ENCODE data around the gene SLC7A5. TPM values are rescaled to one million over a fixed set of nuclear protein-coding genes. Genes with fewer than 3 reads are reported as not detected.
"Not testable (repeated sequence)": the region's sequence is repeated elsewhere in the genome, so short reads cannot be mapped to it uniquely, and the experiment has no call there.

The SLC7A5 gene
- total and polyA plus RNA-seq, 2 donors, result 4.3 to 6.6 TPM

DNA sequence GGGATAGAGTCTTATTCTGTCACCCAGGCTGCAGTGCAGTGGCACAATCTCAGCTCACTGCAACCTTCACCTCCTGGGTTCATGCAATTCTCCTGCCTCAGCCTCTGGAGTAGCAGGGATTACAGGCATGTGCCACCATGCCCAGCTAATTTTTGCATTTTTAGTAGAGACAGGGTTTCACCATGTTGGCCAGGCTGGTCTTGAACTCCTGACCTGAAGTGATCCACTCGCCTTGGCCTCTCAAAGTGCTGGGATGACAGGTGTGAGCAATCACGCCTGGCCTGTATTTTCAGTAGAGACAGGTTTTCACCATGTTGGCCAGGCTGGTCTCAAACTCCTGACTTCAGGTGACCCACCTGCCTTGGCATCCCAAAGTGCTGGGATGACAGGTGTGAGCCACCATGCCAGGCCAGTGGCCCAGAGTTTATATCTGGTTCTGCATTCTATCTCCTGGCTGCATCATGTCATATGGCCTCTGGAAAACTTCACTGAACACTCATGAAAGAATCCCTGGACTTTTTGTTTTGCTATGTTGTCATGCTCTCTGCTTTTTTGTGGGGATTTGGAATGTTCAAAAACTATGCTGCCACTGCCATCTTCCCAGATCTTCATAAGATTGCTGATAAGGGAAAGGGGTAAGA is 81.7 kb downstream of the SLC7A5 start:
- DNase-seq (ENCODE audit: low read depth in 6 of 9, low spot score in 9 of 9); H3K36me3 ChIP-seq (ENCODE audit: control insufficient read depth in 2 of 2, insufficient read depth in 2 of 2, low read length in 1 of 2); H3K27ac ChIP-seq (ENCODE audit: low read depth in 1 of 2, low read length in 1 of 2); H3K4me3 ChIP-seq (ENCODE audit: low read length in 2 of 2); H3K9me3 ChIP-seq (ENCODE audit: control insufficient read depth in 2 of 2, insufficient read depth in 1 of 2, low read length in 1 of 2); H3K4me1 ChIP-seq (ENCODE audit: control insufficient read depth in 2 of 2, insufficient read depth in 2 of 2, low read length in 2 of 2); H3K27me3 ChIP-seq (ENCODE audit: control insufficient read depth in 2 of 2, insufficient read depth in 1 of 2, low read length in 1 of 2): not testable (repeated sequence)
- WGBS, result 97% methylated on average over 2 of the region's 2 CpGs

- no peak overlapping the region for H3K27ac ChIP-seq (ENCODE audit: low read depth in 1 of 2, low read length in 1 of 2)
- DNase-seq (ENCODE audit: low read depth in 6 of 9, low spot score in 9 of 9), result no peak
- WGBS, result 93% methylated on average over 10 of the region's 10 CpGs
Measured at GRCh38 chr16:87784812-87785211, 84.5 kb downstream of the SLC7A5 start.

DNA sequence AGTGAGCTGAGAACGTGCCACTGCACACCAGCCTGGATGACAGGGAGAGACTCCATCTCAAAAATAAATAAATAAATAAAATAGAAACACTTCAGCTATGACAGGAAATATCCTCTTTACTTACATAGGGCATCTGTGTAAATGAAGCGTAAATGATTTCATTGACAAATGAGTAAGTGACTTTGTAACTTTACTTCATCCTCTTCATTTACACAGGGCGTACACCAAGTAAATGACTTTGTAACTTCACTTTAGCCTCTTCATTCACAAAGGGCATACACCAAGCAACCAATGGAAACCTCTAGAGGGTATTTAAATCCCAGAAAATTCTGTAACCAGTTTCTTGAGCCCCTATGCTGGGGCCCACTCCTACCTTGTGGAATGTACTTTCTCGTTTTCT is 87.3 kb downstream of the SLC7A5 start:
- H3K36me3 ChIP-seq (ENCODE audit: control insufficient read depth in 2 of 2, insufficient read depth in 2 of 2, low read length in 1 of 2), result no peaks in the 10 kb centered on the region

More at GRCh38 chr16:87784812-87785211, 84.5 kb downstream of the SLC7A5 start:
- Histone ChIP-seq H3K27me3 (ENCODE audit: control insufficient read depth in 2 of 2, insufficient read depth in 1 of 2, low read length in 1 of 2) (peaks cover 0 to under 1% of the 10 kb centered on the region in 2 donors), H3K4me3 (ENCODE audit: low read length in 2 of 2) (no peak overlapping the region), H3K36me3 (ENCODE audit: control insufficient read depth in 2 of 2, insufficient read depth in 2 of 2, low read length in 1 of 2) (no peaks in the 10 kb centered on the region), H3K4me1 (ENCODE audit: control insufficient read depth in 2 of 2, insufficient read depth in 2 of 2, low read length in 2 of 2) (peaks cover 16 to 17% of the 10 kb centered on the region in 2 donors), H3K9me3 (ENCODE audit: control insufficient read depth in 2 of 2, insufficient read depth in 1 of 2, low read length in 1 of 2) (no peaks in the 10 kb centered on the region)

DNA sequence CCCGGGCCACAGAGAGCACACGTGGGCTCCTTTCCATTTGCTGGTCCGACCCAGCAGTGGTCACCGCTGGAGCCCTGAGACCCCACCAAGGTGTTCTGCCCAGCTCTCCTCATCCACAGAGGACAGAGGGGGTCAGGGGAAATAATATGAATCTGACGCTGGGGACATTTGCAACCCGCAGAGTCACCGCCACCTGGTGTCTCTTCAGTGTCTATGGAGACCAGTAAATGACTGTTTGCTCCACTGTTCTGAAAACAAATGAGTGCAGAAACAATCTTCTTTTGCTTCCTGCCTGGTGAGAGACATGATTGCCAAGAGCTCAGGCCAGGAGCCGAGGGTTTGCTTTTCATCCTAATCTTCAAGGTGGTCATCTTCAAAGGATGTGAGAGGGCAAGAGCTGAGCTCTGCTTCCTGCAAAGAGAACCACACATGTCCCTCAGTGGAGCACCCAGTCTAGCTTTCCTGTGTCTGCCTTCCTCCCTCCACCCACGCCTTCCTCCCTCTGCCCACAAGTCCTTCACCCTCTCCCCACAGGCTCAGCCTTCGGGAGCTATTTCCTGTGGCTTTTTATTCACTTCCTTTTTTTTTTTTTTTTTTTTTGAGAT is 88.8 kb downstream of the SLC7A5 start:
- no peaks in the 10 kb centered on the region for H3K27me3 ChIP-seq (ENCODE audit: control insufficient read depth in 2 of 2, insufficient read depth in 1 of 2, low read length in 1 of 2)
- peak in 6 of 9 donors; percentile 40 to 78 (median 56) for DNase-seq (ENCODE audit: low read depth in 6 of 9, low spot score in 9 of 9)
- H3K27ac ChIP-seq (ENCODE audit: low read depth in 1 of 2, low read length in 1 of 2), result peak overlapping the region; percentile 36 to 72
- peaks cover 19 to 38% of the 10 kb centered on the region in 2 donors for H3K4me1 ChIP-seq (ENCODE audit: control insufficient read depth in 2 of 2, insufficient read depth in 2 of 2, low read length in 2 of 2)
- no peaks in the 10 kb centered on the region for H3K9me3 ChIP-seq (ENCODE audit: control insufficient read depth in 2 of 2, insufficient read depth in 1 of 2, low read length in 1 of 2)
- no peaks in the 10 kb centered on the region for H3K36me3 ChIP-seq (ENCODE audit: control insufficient read depth in 2 of 2, insufficient read depth in 2 of 2, low read length in 1 of 2)
- WGBS, result 42% methylated on average over 10 of the region's 10 CpGs
- H3K4me3 ChIP-seq (ENCODE audit: low read length in 2 of 2), result no peak overlapping the region

More for the DNA sequence above, 87.3 kb downstream of the SLC7A5 start:
- WGBS, result over 99% methylated on average over 4 of the region's 4 CpGs
- Histone ChIP-seq H3K27me3 (ENCODE audit: control insufficient read depth in 2 of 2, insufficient read depth in 1 of 2, low read length in 1 of 2) (no peaks in the 10 kb centered on the region), H3K27ac (ENCODE audit: low read depth in 1 of 2, low read length in 1 of 2) (no peak overlapping the region), H3K4me3 (ENCODE audit: low read length in 2 of 2) (no peak overlapping the region), H3K4me1 (ENCODE audit: control insufficient read depth in 2 of 2, insufficient read depth in 2 of 2, low read length in 2 of 2) (peaks cover 19 to 38% of the 10 kb centered on the region in 2 donors), H3K9me3 (ENCODE audit: control insufficient read depth in 2 of 2, insufficient read depth in 1 of 2, low read length in 1 of 2) (no peaks in the 10 kb centered on the region)
- no peak for DNase-seq (ENCODE audit: low read depth in 6 of 9, low spot score in 9 of 9)

Other genes with a start within 250 kb of the SLC7A5 start
- gene KLHDC4, start 103.5 kb downstream of the SLC7A5 start, total RNA-seq, result 30.0 TPM
- gene KLHDC4, start 103.5 kb downstream of the SLC7A5 start, polyA plus RNA-seq, result 58.3 TPM
- gene CA5A, start 67.0 kb upstream of the SLC7A5 start, total RNA-seq, result 0.09 TPM
- gene CA5A, start 67.0 kb upstream of the SLC7A5 start, polyA plus RNA-seq, result 0.05 TPM
- gene BANP, start 81.9 kb upstream of the SLC7A5 start, total RNA-seq, result 29.7 TPM
- gene BANP, start 81.9 kb upstream of the SLC7A5 start, polyA plus RNA-seq, result 27.0 TPM

Measured in thymus (tissue), 11 donors.